H1 (cell line): ENCODE measurements around the gene RPL22L1. TPM values are rescaled to one million over a fixed set of nuclear protein-coding genes. Genes with fewer than 3 reads are reported as not detected.

Experiments
- CTCF ChIA-PET: fragments of 300-600 bp; sonication (Branson Sonifier 250); formaldehyde crosslinking; loops from one replicate; lab custom pipeline; 2021; ENCODE audit not compliant: partially characterized antibody; lab: Charles Lee
- POLR2A ChIA-PET: fragments of 300-600 bp; sonication (Branson Sonifier 250); formaldehyde crosslinking; loops from one replicate; lab custom pipeline; 2021; ENCODE audit warnings: inconsistent platforms; ENCODE audit not compliant: partially characterized antibody; lab: Charles Lee
- DNase-seq, 2 experiments: peaks; one replicate each; pipeline versions ENCODE4 v3.0.0 to v3.0.0-alpha.2; 2010 to 2022; ENCODE audit warnings: low spot score in 2 of 2, low read depth in 1 of 2, mixed read lengths in 1 of 2
- FAIRE-seq: peaks from 2 replicates; lab custom pipeline; 2011; peaks lifted over from hg19 to GRCh38; lab: Jason Lieb, UNC
- H2AFZ ChIP-seq: 2 replicates; pipeline ENCODE4 v1.8.1; 2012; ENCODE audit warnings: low read length, inconsistent platforms
- H2AK5ac ChIP-seq: 2 replicates; pipeline ENCODE4 v1.6.1; 2013; ENCODE audit warnings: low read depth, low read length
- H2BK120ac ChIP-seq: replicated peaks from 2 replicates; pipeline ENCODE3; 2013; ENCODE audit warnings: low read depth, low read length, inconsistent platforms
- H2BK12ac ChIP-seq: 2 replicates; pipeline ENCODE4 v1.6.1; 2013; ENCODE audit warnings: low read depth, low read length
- H2BK15ac ChIP-seq: 2 replicates; pipeline ENCODE4 v1.6.1; 2013; ENCODE audit warnings: low read length
- H2BK20ac ChIP-seq: 2 replicates; pipeline ENCODE4 v1.6.1; 2013; ENCODE audit warnings: low read length
- H2BK5ac ChIP-seq: 2 replicates; pipeline ENCODE4 v1.6.1; 2013; ENCODE audit warnings: low read depth, low read length
- H3K14ac ChIP-seq: 2 replicates; pipeline ENCODE4 v1.6.1; 2013; ENCODE audit warnings: inconsistent platforms; ENCODE audit not compliant: insufficient read length
- H3K18ac ChIP-seq: 2 replicates; pipeline ENCODE4 v1.6.1; 2013; ENCODE audit warnings: low read length; ENCODE audit errors: extremely low read depth
- H3K23ac ChIP-seq: 2 replicates; pipeline ENCODE4 v1.6.1; 2013; ENCODE audit warnings: inconsistent platforms; ENCODE audit not compliant: insufficient read length
- H3K23me2 ChIP-seq: 2 replicates; pipeline ENCODE4 v1.6.1; 2013; ENCODE audit warnings: low read depth, low read length
- H3K27ac ChIP-seq: 2 replicates; pipeline ENCODE4 v1.6.1; 2011; ENCODE audit warnings: low read depth, low read length, inconsistent platforms
- H3K27me3 ChIP-seq, 4 experiments: replicated peaks in 1 of 4; 1 replicate in 1 of 4; 2 replicates in 3 of 4; pipeline versions ENCODE4 v1.6.1 to v1.8.1; 2011 to 2013; ENCODE audit warnings: low read length in 3 of 4, mild to moderate bottlenecking in 3 of 4, inconsistent platforms in 2 of 4, mixed read lengths in 2 of 4, moderate library complexity in 1 of 4; ENCODE audit not compliant: control insufficient read depth in 3 of 4, insufficient read depth in 3 of 4; ENCODE audit errors: extremely low read depth in 1 of 4
- H3K36me3 ChIP-seq, 4 experiments: 2 replicates each; pipeline versions ENCODE4 v1.6.1 to v1.8.1; 2011 to 2013; ENCODE audit warnings: mild to moderate bottlenecking in 4 of 4, low read length in 3 of 4, moderate library complexity in 2 of 4, control low read depth in 1 of 4, inconsistent platforms in 1 of 4; ENCODE audit not compliant: insufficient read depth in 4 of 4, control insufficient read depth in 2 of 4
- H3K4ac ChIP-seq: replicated peaks from 2 replicates; pipeline ENCODE3; 2013; ENCODE audit warnings: low read length, low read depth, mixed read lengths, inconsistent platforms; ENCODE audit not compliant: insufficient read length
- H3K4me1 ChIP-seq, 4 experiments: replicated peaks in 1 of 4; 1 replicate in 1 of 4; 2 replicates in 3 of 4; pipeline versions ENCODE4 v1.6.1 to v1.8.1; 2011 to 2013; ENCODE audit warnings: low read length in 3 of 4, inconsistent platforms in 2 of 4, mixed read lengths in 1 of 4; ENCODE audit not compliant: insufficient read depth in 4 of 4, control insufficient read depth in 3 of 4
- H3K4me2 ChIP-seq, 2 experiments: 2 replicates each; pipeline versions ENCODE4 v1.6.1 to v1.8.1; 2011 to 2013; ENCODE audit warnings: low read depth in 2 of 2, low read length in 2 of 2, control low read depth in 1 of 2, inconsistent platforms in 1 of 2, mild to moderate bottlenecking in 1 of 2; ENCODE audit not compliant: insufficient read depth in 1 of 2
- H3K4me3 ChIP-seq, 4 experiments: fragments of 200-600, 300-600 bp in 1 of 4; sonication (generic), shearing (Covaris generic), sonication (Bioruptor Twin) in 1 of 4; 2 replicates each; pipeline versions ENCODE4 v1.5.1 to v1.8.1; 2011 to 2016; ENCODE audit warnings: low read length in 4 of 4, low read depth in 3 of 4, control low read depth in 2 of 4, inconsistent platforms in 2 of 4, mild to moderate bottlenecking in 2 of 4, mixed read lengths in 1 of 4, moderate library complexity in 1 of 4; ENCODE audit not compliant: insufficient read depth in 2 of 4; ENCODE audit errors: extremely low read depth in 1 of 4
- H3K56ac ChIP-seq: replicated peaks from 2 replicates; pipeline ENCODE3; 2013; ENCODE audit warnings: low read depth, mild to moderate bottlenecking, mixed read lengths, low read length, inconsistent platforms; ENCODE audit not compliant: insufficient read length
- H3K79me1 ChIP-seq: 2 replicates; pipeline ENCODE4 v1.6.1; 2013; ENCODE audit warnings: low read depth, low read length, control low read depth
- H3K79me2 ChIP-seq, 2 experiments: 2 replicates each; pipeline versions ENCODE4 v1.6.1 to v1.8.1; 2012 to 2013; ENCODE audit warnings: low read length in 2 of 2, mild to moderate bottlenecking in 2 of 2, inconsistent platforms in 1 of 2; ENCODE audit not compliant: insufficient read depth in 2 of 2, control insufficient read depth in 1 of 2
- H3K9ac ChIP-seq, 4 experiments: replicated peaks in 1 of 4; 1 replicate in 1 of 4; 2 replicates in 3 of 4; pipeline versions ENCODE4 v1.6.1 to v1.8.1; 2011 to 2013; ENCODE audit warnings: low read depth in 3 of 4, low read length in 3 of 4, control low read depth in 2 of 4, mild to moderate bottlenecking in 2 of 4, moderate library complexity in 2 of 4, inconsistent platforms in 1 of 4; ENCODE audit errors: extremely low read depth in 1 of 4
- H3K9me3 ChIP-seq, 2 experiments: 2 replicates each; pipeline versions ENCODE4 v1.6.1 to v1.8.1; 2012 to 2013; ENCODE audit warnings: mild to moderate bottlenecking in 2 of 2, moderate library complexity in 2 of 2, control low read depth in 1 of 2, inconsistent platforms in 1 of 2, low read depth in 1 of 2, low read length in 1 of 2, mixed read lengths in 1 of 2; ENCODE audit not compliant: insufficient read depth in 2 of 2
- H4K20me1 ChIP-seq, 2 experiments: replicated peaks in 1 of 2; 2 replicates each; pipeline versions ENCODE3 to v1.8.1; 2011 to 2013; ENCODE audit warnings: inconsistent platforms in 2 of 2, low read length in 2 of 2, mild to moderate bottlenecking in 1 of 2; ENCODE audit not compliant: insufficient read depth in 2 of 2, control insufficient read depth in 1 of 2
- H4K5ac ChIP-seq: 2 replicates; pipeline ENCODE4 v1.6.1; 2013; ENCODE audit warnings: low read length, low read depth, mixed read lengths, inconsistent platforms; ENCODE audit not compliant: insufficient read length
- H4K8ac ChIP-seq: 2 replicates; pipeline ENCODE4 v1.8.0; 2013; ENCODE audit warnings: mild to moderate bottlenecking, moderate library complexity, low read length, inconsistent platforms; ENCODE audit not compliant: insufficient read depth; ENCODE audit errors: extremely low read depth
- H4K91ac ChIP-seq: replicated peaks from 2 replicates; pipeline ENCODE3; 2013; ENCODE audit warnings: low read length, mixed read lengths, inconsistent platforms; ENCODE audit not compliant: insufficient read length
- GABPA ChIP-seq: IDR thresholded peaks from 2 replicates; pipeline ENCODE4 v1.6.1; 2011; ENCODE audit warnings: mild to moderate bottlenecking, low read length, moderate library complexity, borderline replicate concordance; ENCODE audit not compliant: insufficient read depth
- POLR2A ChIP-seq, 2 experiments: IDR thresholded peaks; 1 replicate in 1 of 2; 2 replicates in 1 of 2; pipeline ENCODE4 v1.6.1; 2011; ENCODE audit warnings: low read depth in 2 of 2, low read length in 2 of 2, mild to moderate bottlenecking in 2 of 2; ENCODE audit errors: control extremely low read depth in 1 of 2
- SIX5 ChIP-seq: IDR thresholded peaks from 2 replicates; pipeline ENCODE4 v1.6.1; 2011; ENCODE audit warnings: mild to moderate bottlenecking, low read depth, low read length
- WGBS, 2 experiments: shearing (Covaris generic) in 1 of 2; methylation state at CpG; one replicate each; pipeline versions ENCODE4 v1.1.6 to v1.1.7; 2013 to 2015; ENCODE audit warnings: low lambda C conversion rate in 2 of 2, mixed read lengths in 2 of 2, inconsistent platforms in 1 of 2, low coverage in 1 of 2, missing lambda C conversion rate in 1 of 2; ENCODE audit not compliant: insufficient replicate concordance in 2 of 2, insufficient coverage in 1 of 2, insufficient read length in 1 of 2; ENCODE audit errors: extremely low coverage in 1 of 2, missing lambda C conversion rate in 1 of 2; 5-methylcytosine and 5-hydroxymethylcytosine counted together
- polyA plus RNA-seq, 7 experiments: library from polyadenylated mRNA; depleted of rRNA in 3 of 7; stranded (reverse) in 5 of 7; unstranded in 2 of 7; fragments of >200 nt in 5 of 7; fragments of 200-250 nt in 2 of 7; gene quantifications; 1 replicate in 5 of 7; 2 replicates in 1 of 7; 4 replicates in 1 of 7; pipeline versions ENCODE4 v1.2.1 to v1.2.3, GENCODE V29; 2011 to 2013; ENCODE audit warnings: missing spikeins in 2 of 7, mixed read lengths in 2 of 7
- total RNA-seq: library from RNA; stranded (reverse); fragmentation: NEBNext Ultra II Directional; extraction: Animal tissue kit (Norgen Biotek cat#: 25700); gene quantifications from 2 replicates; pipeline ENCODE4 v1.2.1, GENCODE V29; 2021

Gene RPL22L1
- total and polyA plus RNA-seq, 2 of the 8 experiments (the other 6 are each of a cell fraction or from before 2014, with no cell fraction given) = 99.9 to 280 TPM

DNA sequence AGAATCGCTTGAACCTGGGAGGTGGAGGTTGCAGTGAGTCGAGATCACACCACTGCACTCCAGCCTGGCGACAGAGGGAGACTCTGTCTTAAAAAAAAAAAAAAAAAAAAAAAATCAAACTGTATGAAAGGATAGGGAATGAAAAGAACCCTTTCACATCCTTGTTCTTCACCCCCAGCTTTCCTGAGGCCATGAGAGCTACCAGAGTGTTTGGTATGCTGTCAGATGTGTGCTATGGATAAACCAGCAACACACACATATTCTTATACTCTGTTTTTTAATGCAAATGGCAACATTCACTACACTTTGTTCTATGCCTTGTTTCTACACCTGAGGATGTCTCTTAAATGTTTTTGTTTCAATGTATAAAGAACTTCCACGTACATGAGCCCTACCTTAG is 33.5 kb downstream of the RPL22L1 start:
- Histone ChIP-seq H2BK5ac (no peak overlapping the region; the same call in 1 of the 2 replicates), H2BK15ac (no peak overlapping the region), H3K27me3 (no peaks in the 10 kb centered on the region), H3K9ac (no peak overlapping the region), H3K56ac (no peak overlapping the region), H4K20me1 (no peaks in the 10 kb centered on the region), H3K23ac (no peak overlapping the region), H3K14ac (no peak overlapping the region), H3K4me1 (peaks cover 2 to 8% (median 5%) of the 10 kb centered on the region in 4 experiments; a peak in 3 of 7 replicates), H3K9me3 (no peaks in the 10 kb centered on the region), H3K4me2 (no peak overlapping the region), H4K91ac (no peak overlapping the region), H3K18ac (no peak overlapping the region), H3K27ac (no peak overlapping the region), H2AK5ac (no peak overlapping the region), H3K4ac (no peak overlapping the region), H4K8ac (no peak overlapping the region), H3K79me1 (no peaks in the 10 kb centered on the region), H2BK120ac (no peak overlapping the region), H2AFZ (no peak overlapping the region), H3K79me2 (no peaks in the 10 kb centered on the region), H2BK12ac (no peak overlapping the region), H2BK20ac (no peak overlapping the region), H3K4me3 (no peak overlapping the region), H4K5ac (no peak overlapping the region), H3K36me3 (no peaks in the 10 kb centered on the region), H3K23me2 (peaks cover 2% of the 10 kb centered on the region; the same call in 1 of the 2 replicates)
- no peak for DNase-seq
- CTCF ChIA-PET = interaction anchor here (0.7 to 2.1 kb wide), 4 partner anchors 12 to 140 kb away, joined by 3 to 11 read pairs (median 4); no protein-coding TSS in a partner anchor
- TF ChIP-seq GABPA = no peak
- no peak for TF ChIP-seq SIX5
- TF ChIP-seq POLR2A (IDR thresholded peaks at IDR 0.05; ENCODE audit: control extremely low read depth in 1 of 2, low read depth in 2 of 2, low read length in 2 of 2) = no peak
- POLR2A ChIA-PET = no interaction called here
- FAIRE-seq = no peak
- WGBS, 2 experiments = 80% methylated on average over 3 of the region's 4 CpGs; no CpG with 5 or more reads in 1 of the 2 experiments
